GM18867 (cell line): Measurements from ENCODE around the gene B4GALNT3.
A peak's percentile ranks its signal among the peaks of the same experiment; 100 is the strongest.
"Not testable (repeated sequence)": the region's sequence is repeated elsewhere in the genome, so short reads cannot be mapped to it uniquely, and the experiment has no call there.

Experiments used
- ATAC-seq: cut with Tn5 transposase; IDR thresholded peaks from one replicate; pipeline ENCODE4 v1.9.1; 2021; ENCODE audit warnings: mild to moderate bottlenecking, moderate library complexity; ENCODE audit not compliant: unreplicated experiment

Gene B4GALNT3

DNA sequence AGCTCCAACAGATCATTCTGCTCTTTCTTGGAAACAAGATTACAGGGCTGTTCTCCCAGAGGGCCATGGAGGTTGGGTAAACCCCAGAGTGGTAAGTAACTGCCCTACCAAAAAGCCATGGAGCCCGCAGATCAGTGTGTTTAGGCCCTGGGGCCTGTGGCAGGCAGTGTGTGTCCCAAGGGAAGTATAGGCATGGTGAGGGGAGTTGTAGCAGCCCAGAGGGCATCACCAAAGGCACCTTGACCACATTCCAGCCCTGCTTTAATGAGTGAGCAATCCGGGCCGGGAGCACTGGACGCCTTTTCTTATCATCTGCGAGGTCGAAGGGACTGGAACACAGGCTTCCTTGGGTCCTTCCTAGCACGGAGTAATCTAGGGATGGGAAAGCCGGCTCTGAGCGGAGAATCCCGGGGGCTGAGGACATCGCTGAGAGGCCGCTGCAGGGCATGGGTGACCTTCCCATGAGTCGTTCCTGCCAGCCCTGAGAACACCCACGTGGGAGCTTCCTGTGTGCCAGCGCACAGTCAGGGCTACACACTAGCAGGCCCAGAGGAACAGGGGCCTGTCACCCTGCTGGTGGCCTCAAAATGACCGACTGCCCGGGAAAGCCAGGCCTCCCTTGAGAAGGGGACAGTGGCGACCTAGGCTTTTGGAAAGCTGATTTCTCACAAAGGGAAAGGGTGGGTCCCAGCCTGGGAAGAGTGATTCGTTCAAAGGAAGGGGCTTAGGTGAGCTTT lies 112.2 kb downstream of the B4GALNT3 start:
- no peak for ATAC-seq

GRCh38 chr12:572532-572899 lies 112.8 kb downstream of the B4GALNT3 start:
- no peak for ATAC-seq

- no peak for ATAC-seq
These were observed 113.5 kb downstream of the B4GALNT3 start for GRCh38 chr12:573232-573631.

DNA sequence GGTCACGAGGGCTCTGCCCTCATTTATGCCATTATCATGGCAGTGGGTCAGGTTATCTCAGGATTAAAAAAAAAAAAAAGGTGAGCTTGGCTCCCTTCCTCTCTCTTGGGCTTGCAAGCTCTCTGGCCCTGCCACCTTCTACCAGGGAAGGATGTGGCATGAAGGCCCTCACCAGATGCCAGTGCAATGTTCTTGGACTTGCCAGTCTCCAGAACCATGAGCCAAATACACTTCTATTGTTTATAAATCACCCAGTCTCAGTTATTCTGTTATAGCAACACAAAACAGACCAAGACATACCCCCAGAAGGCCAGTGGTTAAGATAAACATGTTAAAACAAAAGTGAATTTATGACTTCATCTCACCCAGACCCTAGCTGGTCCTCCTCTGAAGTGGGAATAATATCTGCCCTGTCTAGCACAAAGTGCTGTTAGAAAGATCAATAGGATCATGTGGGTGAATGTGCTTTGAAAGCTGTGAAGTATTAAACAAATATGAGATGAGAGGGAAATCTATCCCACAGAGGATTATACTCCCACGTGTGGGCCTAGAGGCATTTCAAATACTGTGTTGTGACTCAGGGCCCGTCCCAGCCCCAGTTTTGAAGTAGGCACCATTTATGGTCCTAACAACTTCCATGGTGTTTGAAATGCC lies 114.9 kb downstream of the B4GALNT3 start:
- ATAC-seq = no peak

- no peak for ATAC-seq
These were observed 115.4 kb downstream of the B4GALNT3 start for GRCh38 chr12:575129-575502.

GRCh38 chr12:575948-576614 lies 116.3 kb downstream of the B4GALNT3 start:
- peak; percentile 79 for ATAC-seq

GRCh38 chr12:576615-577110 lies 116.9 kb downstream of the B4GALNT3 start:
- ATAC-seq = no peak

DNA sequence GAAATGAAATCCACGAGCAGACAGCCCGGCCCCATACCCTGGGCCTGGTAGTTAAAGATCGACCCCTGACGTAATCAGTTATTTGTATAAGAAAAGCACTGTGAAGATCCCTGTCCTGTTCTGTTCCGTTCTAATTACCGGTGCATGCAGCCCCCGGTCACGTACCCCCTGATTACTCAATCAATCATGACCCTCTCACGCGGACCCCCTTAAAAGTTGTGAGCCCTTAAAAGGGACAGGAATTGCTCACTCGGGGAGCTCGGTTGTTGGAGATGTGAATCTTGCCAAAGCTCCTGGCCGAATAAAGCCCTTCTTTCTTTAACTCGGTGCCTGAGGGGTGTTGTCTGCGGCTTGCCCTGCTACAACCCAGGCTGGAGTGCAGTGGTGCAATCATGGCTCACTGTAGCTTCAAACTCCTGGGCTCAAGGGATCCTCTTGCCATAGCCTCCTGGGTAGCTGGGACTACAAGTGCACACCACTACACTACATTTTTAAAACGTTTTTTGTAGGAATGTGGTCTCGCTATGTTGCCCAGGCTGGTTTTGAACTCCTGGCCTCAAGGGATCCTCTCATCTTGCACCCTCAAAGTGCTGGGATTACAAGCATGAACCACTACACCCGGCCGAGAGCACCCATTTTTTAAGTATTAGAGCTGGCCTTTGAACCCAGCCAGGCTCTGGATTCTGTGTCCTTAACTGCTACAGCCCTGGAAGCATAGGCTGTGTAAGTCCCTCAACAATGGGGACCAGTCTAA lies 118.4 kb downstream of the B4GALNT3 start:
- not testable (repeated sequence) for ATAC-seq

DNA sequence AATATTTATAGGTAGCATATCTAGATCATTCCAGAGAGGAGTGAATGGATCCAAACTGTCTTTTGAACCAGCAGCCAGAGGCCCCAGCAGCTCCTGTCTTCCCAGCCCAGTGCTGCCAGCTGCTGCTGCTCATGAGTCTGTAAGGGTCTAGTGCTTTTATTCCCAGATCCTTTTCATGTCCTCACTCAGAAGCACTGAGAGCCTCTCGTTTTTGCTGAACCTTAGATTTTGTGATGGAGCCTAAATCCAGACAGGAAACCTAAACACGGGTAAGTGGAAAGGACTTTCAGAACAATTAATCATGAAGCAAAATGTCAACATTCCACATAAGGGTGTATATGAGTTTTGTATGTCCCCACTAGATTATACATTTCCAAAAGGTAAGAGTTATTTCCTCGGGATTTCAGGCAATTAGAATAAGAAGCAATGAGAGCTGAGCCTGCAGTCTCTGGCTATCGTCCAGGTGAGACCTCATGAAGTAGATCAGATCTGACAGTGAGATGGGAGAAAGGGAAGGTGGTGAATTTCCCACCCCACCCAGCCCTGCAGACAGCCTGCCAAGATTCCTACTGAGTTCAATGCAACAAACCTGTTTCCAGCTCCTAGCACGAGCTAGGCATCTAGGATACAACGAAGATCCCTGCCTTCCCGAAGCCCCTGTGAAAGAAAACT lies 119.1 kb downstream of the B4GALNT3 start:
- ATAC-seq = no peak

- no peak for ATAC-seq
These were observed 119.8 kb downstream of the B4GALNT3 start for GRCh38 chr12:579420-580110.

- ATAC-seq = no peak
These were observed 121.1 kb downstream of the B4GALNT3 start for GRCh38 chr12:580813-581212.

- no peak for ATAC-seq
These were observed 121.6 kb downstream of the B4GALNT3 start for GRCh38 chr12:581321-581720.

DNA sequence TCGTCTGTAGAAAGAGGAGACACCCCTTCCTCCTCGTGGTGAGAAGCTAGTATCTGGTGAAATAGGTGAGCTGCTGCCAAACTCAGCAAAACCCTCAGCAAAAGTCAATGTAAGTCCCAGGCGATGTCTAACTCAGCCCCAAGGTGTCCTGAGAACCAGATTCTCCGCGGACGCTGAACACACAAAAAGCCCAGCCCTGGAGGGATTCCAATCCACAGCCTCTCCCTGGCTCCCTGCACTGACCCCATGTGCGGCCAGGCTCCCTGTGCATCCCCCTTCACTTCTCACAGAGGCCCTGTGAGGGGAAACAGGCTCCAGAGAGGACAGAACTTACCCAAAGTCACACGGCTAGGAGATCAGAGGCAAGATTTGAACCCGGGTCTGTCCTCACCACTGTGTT lies 122.0 kb downstream of the B4GALNT3 start:
- ATAC-seq = no peak

GRCh38 chr12:583251-583869 lies 123.6 kb downstream of the B4GALNT3 start:
- no peak for ATAC-seq

GRCh38 chr12:585062-586061 lies 125.6 kb downstream of the B4GALNT3 start:
- ATAC-seq = no peak

- no peak for ATAC-seq
These were observed 126.8 kb downstream of the B4GALNT3 start for GRCh38 chr12:586318-587071.

DNA sequence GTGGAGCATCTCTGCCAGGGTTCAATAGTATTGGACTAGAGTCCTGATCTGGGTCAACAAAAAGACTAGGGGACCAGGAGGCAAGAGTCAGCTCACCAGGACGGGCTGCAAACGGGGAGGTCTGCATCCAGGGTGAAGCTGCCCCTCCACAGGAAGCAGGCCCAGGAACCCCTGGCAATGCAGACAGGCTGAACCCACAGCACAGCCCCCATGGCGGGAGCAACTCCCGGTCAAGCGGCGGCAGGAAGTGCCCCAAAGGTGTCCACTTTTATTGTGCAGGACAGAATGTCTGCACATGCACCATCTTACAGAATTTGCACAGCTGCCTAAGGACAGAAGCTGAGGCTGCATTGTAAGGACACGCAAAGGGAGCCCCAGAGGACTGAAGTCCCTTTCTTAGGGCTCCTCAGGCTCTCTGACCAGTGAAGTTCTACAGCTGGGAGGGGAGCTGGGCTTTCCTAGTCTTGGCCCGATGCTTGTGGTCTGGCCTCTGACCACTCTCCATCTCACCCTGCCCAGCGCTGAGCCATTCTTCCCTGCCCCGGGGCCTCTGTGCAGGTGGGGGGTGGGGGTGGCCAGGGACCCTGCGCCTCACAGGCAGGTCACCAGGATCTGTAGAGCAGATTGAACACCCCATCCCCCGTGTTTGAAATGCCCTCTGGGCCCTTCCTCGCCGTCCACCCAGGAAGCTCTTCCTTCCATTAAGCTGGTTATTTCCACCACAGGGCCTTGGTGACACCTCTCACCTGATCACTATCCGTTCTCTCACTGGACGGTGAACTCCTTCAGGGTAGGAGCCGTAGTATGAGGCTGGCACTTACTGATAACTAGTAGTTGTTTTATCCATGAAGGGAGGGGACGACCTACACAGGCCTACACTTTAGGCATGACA lies 127.6 kb downstream of the B4GALNT3 start:
- ATAC-seq = no peak
